NB4 (cell line): ENCODE results near the gene SLC36A2.

Experiments used
- CTCF ChIP-seq: IDR thresholded peaks from one replicate; pipeline ENCODE4 v1.5.1; 2012; ENCODE audit warnings: low read depth, low read length
- MAX ChIP-seq: IDR thresholded peaks from 2 replicates; pipeline ENCODE4 v1.6.1; 2011; ENCODE audit warnings: low read depth, low read length
- POLR2A ChIP-seq: IDR thresholded peaks from 2 replicates; pipeline ENCODE4 v1.6.1; 2011; ENCODE audit warnings: mild to moderate bottlenecking; ENCODE audit not compliant: insufficient read length; ENCODE audit errors: extremely low read depth

- TF ChIP-seq CTCF (no peak), POLR2A (no peak), MAX (no peak)
Measured at GRCh38 chr5:151288180-151288579, 59.2 kb downstream of the SLC36A2 start.
